ENCODE measurements around the gene SALL2.

DNA sequence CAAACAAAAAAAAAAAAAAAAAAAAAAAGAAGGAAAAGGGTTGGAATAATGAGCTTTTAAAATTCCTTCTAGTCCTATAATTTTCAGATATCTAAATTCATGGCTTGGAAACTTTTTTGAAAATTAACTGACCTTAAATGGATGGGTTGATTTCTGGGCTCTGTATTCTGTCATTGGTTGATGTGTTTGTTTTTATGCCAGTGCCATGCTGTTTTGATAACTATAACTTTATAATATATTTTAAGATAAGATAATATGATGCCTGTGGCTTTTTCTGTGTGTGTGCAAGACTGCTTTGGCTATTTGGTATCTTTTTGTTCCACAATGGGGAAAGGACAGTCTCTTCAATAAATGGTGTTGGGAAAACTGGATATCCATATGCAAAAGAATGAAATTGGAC, 46.5 kb upstream of the SALL2 start:
- TF ChIP-seq, protein P1, sequence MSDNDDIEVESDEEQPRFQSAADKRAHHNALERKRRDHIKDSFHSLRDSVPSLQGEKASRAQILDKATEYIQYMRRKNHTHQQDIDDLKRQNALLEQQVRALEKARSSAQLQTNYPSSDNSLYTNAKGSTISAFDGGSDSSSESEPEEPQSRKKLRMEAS (IDR thresholded peaks at IDR 0.05): no peak
- TF ChIP-seq TEAD4 (IDR thresholded peaks at IDR 0.05) (no peak), RAD21 (IDR thresholded peaks at IDR 0.05; ENCODE audit: low read depth) (no peak), YY1 (IDR thresholded peaks at IDR 0.05; ENCODE audit: low read depth) (no peak), TAF1 (IDR thresholded peaks at IDR 0.05; ENCODE audit: low read depth) (no peak), EGR1 (IDR thresholded peaks at IDR 0.05) (no peak), ZBTB7A (IDR thresholded peaks at IDR 0.05; ENCODE audit: low read depth) (no peak), FOXM1 (IDR thresholded peaks at IDR 0.05; ENCODE audit: borderline replicate concordance, low read depth) (no peak), EP300 (IDR thresholded peaks at IDR 0.05; ENCODE audit: borderline replicate concordance) (no peak), CEBPB (IDR thresholded peaks at IDR 0.05) (no peak), CREB1 (IDR thresholded peaks at IDR 0.05; ENCODE audit: low read depth) (no peak)
- TF ChIP-seq, protein P2, sequence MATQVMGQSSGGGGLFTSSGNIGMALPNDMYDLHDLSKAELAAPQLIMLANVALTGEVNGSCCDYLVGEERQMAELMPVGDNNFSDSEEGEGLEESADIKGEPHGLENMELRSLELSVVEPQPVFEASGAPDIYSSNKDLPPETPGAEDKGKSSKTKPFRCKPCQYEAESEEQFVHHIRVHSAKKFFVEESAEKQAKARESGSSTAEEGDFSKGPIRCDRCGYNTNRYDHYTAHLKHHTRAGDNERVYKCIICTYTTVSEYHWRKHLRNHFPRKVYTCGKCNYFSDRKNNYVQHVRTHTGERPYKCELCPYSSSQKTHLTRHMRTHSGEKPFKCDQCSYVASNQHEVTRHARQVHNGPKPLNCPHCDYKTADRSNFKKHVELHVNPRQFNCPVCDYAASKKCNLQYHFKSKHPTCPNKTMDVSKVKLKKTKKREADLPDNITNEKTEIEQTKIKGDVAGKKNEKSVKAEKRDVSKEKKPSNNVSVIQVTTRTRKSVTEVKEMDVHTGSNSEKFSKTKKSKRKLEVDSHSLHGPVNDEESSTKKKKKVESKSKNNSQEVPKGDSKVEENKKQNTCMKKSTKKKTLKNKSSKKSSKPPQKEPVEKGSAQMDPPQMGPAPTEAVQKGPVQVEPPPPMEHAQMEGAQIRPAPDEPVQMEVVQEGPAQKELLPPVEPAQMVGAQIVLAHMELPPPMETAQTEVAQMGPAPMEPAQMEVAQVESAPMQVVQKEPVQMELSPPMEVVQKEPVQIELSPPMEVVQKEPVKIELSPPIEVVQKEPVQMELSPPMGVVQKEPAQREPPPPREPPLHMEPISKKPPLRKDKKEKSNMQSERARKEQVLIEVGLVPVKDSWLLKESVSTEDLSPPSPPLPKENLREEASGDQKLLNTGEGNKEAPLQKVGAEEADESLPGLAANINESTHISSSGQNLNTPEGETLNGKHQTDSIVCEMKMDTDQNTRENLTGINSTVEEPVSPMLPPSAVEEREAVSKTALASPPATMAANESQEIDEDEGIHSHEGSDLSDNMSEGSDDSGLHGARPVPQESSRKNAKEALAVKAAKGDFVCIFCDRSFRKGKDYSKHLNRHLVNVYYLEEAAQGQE (IDR thresholded peaks at IDR 0.05; ENCODE audit: low read depth): no peak
- TF ChIP-seq, protein P3, sequence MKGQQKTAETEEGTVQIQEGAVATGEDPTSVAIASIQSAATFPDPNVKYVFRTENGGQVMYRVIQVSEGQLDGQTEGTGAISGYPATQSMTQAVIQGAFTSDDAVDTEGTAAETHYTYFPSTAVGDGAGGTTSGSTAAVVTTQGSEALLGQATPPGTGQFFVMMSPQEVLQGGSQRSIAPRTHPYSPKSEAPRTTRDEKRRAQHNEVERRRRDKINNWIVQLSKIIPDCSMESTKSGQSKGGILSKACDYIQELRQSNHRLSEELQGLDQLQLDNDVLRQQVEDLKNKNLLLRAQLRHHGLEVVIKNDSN (IDR thresholded peaks at IDR 0.05): no peak

Measured in Ishikawa (cell line).